GM18505 (cell line): Measurements from ENCODE around the gene L3MBTL3.

Source experiments
- ATAC-seq: cut with Tn5 transposase; IDR thresholded peaks from one replicate; pipeline ENCODE4 v1.9.1; 2021; ENCODE audit not compliant: unreplicated experiment
- POLR2A ChIP-seq: IDR thresholded peaks from 4 replicates; pipeline ENCODE4 v1.6.1; 2011; ENCODE audit warnings: borderline replicate concordance; ENCODE audit not compliant: insufficient read depth, insufficient read length; ENCODE audit errors: extremely low read depth

The L3MBTL3 gene

GRCh38 chr6:130176378-130176777 is 158.0 kb downstream of the L3MBTL3 start:
- ATAC-seq = no peak
- TF ChIP-seq POLR2A = no peak

GRCh38 chr6:130178692-130179091 is 160.3 kb downstream of the L3MBTL3 start:
- no peak for TF ChIP-seq POLR2A
- no peak for ATAC-seq

GRCh38 chr6:130182466-130182865 is 164.1 kb downstream of the L3MBTL3 start:
- ATAC-seq = no peak

GRCh38 chr6:130183271-130184222 is 165.2 kb downstream of the L3MBTL3 start:
- ATAC-seq = no peak
- no peak for TF ChIP-seq POLR2A

More at GRCh38 chr6:130182466-130182865, 164.1 kb downstream of the L3MBTL3 start:
- TF ChIP-seq POLR2A = no peak

- no peak for TF ChIP-seq POLR2A
- ATAC-seq = no peak
Observed at GRCh38 chr6:130185658-130186057, 167.3 kb downstream of the L3MBTL3 start.

- ATAC-seq = no peak
- TF ChIP-seq POLR2A = no peak
Observed at GRCh38 chr6:130187335-130188206, 169.2 kb downstream of the L3MBTL3 start.

GRCh38 chr6:130188207-130188899 is 170.0 kb downstream of the L3MBTL3 start:
- ATAC-seq = no peak
- TF ChIP-seq POLR2A = no peak

GRCh38 chr6:130189531-130190397 is 171.4 kb downstream of the L3MBTL3 start:
- ATAC-seq = no peak
- TF ChIP-seq POLR2A = no peak
